ENCODE measurements around the gene VEGFA. TPM values are rescaled to one million over a fixed set of nuclear protein-coding genes. Genes with fewer than 3 reads are reported as not detected.

The VEGFA gene
- total RNA-seq, 2 experiments from 2014 or later: 27.8 to 29.0 TPM

GRCh38 chr6:43741829-43742228 lies 28.2 kb upstream of the VEGFA start:
- Mint-ChIP-seq H3K4me1 (no peaks in the 10 kb centered on the region), H3K36me3 (no peaks in the 10 kb centered on the region), H3K4me3 (no peak overlapping the region), H3K27me3 (peaks cover 10% of the 10 kb centered on the region), H3K9me3 (ENCODE audit: low read depth) (no peaks in the 10 kb centered on the region), H3K27ac (no peak overlapping the region)
- CTCF ChIA-PET: interaction anchor here (1.4 kb wide), 1 partner anchor 28 kb away, joined by 4 read pairs; the partner anchor contains the start of gene VEGFA
- ATAC-seq: no peak
- DNase-seq: no peak

GRCh38 chr6:43742285-43742684 lies 27.7 kb upstream of the VEGFA start:
- Mint-ChIP-seq H3K4me3 (no peak overlapping the region), H3K27ac (no peak overlapping the region), H3K27me3 (peaks cover 12% of the 10 kb centered on the region), H3K4me1 (no peaks in the 10 kb centered on the region), H3K36me3 (no peaks in the 10 kb centered on the region), H3K9me3 (ENCODE audit: low read depth) (no peaks in the 10 kb centered on the region)
- ATAC-seq: no peak
- CTCF ChIA-PET: interaction anchor here (1.4 kb wide), 1 partner anchor 28 kb away, joined by 4 read pairs; the partner anchor contains the start of gene VEGFA
- DNase-seq: no peak

GRCh38 chr6:43742931-43743632 lies 26.9 kb upstream of the VEGFA start:
- DNase-seq: no peak
- CTCF ChIA-PET: interaction anchor here (1.4 kb wide), 1 partner anchor 27 kb away, joined by 4 read pairs; the partner anchor contains the start of gene VEGFA
- Mint-ChIP-seq H3K27ac (no peak overlapping the region), H3K27me3 (peaks cover 19% of the 10 kb centered on the region), H3K4me1 (no peaks in the 10 kb centered on the region), H3K4me3 (no peak overlapping the region), H3K9me3 (ENCODE audit: low read depth) (no peaks in the 10 kb centered on the region), H3K36me3 (no peaks in the 10 kb centered on the region)
- no peak for ATAC-seq

GRCh38 chr6:43743682-43744381 lies 26.2 kb upstream of the VEGFA start:
- CTCF ChIA-PET: interaction anchor here (1.0 kb wide), 2 partner anchors 8 to 30 kb away, joined by 3 to 4 read pairs; no protein-coding TSS in a partner anchor
- no peak for ATAC-seq
- no peak overlapping the region for H3K27ac Mint-ChIP-seq
- no peaks in the 10 kb centered on the region for H3K4me1 Mint-ChIP-seq
- no peak overlapping the region for H3K4me3 Mint-ChIP-seq
- DNase-seq: no peak
- no peaks in the 10 kb centered on the region for H3K9me3 Mint-ChIP-seq (ENCODE audit: low read depth)
- H3K36me3 Mint-ChIP-seq: no peaks in the 10 kb centered on the region
- peaks cover 22% of the 10 kb centered on the region for H3K27me3 Mint-ChIP-seq

- H3K27me3 Mint-ChIP-seq: peaks cover 22% of the 10 kb centered on the region
- H3K4me1 Mint-ChIP-seq: no peaks in the 10 kb centered on the region
- no peak overlapping the region for H3K4me3 Mint-ChIP-seq
- H3K27ac Mint-ChIP-seq: no peak overlapping the region
- CTCF ChIA-PET: interaction anchor here (1.0 to 1.2 kb wide), 3 partner anchors 9 to 29 kb away, joined by 3 to 4 read pairs (median 4); partner anchors contain the start of gene VEGFA
- H3K36me3 Mint-ChIP-seq: no peaks in the 10 kb centered on the region
- DNase-seq (no peak), ATAC-seq (no peak)
- H3K9me3 Mint-ChIP-seq (ENCODE audit: low read depth): no peaks in the 10 kb centered on the region
These were observed 25.5 kb upstream of the VEGFA start for GRCh38 chr6:43744491-43744890.

GRCh38 chr6:43744931-43745727 lies 24.9 kb upstream of the VEGFA start:
- Mint-ChIP-seq H3K9me3 (ENCODE audit: low read depth) (no peaks in the 10 kb centered on the region), H3K4me3 (no peak overlapping the region), H3K4me1 (no peaks in the 10 kb centered on the region), H3K27ac (no peak overlapping the region), H3K27me3 (peaks cover 22% of the 10 kb centered on the region), H3K36me3 (no peaks in the 10 kb centered on the region)
- CTCF ChIA-PET: interaction anchor here (1.0 to 1.2 kb wide), 2 partner anchors 24 to 28 kb away, joined by 4 read pairs; partner anchors contain the start of gene VEGFA
- no peak for DNase-seq
- ATAC-seq: no peak

GRCh38 chr6:43746071-43746470 lies 23.9 kb upstream of the VEGFA start:
- Mint-ChIP-seq H3K4me1 (no peaks in the 10 kb centered on the region), H3K27me3 (peaks cover 22% of the 10 kb centered on the region), H3K4me3 (no peak overlapping the region), H3K36me3 (no peaks in the 10 kb centered on the region), H3K9me3 (ENCODE audit: low read depth) (no peaks in the 10 kb centered on the region), H3K27ac (no peak overlapping the region)
- ATAC-seq (no peak), DNase-seq (no peak)
- CTCF ChIA-PET: interaction anchor here (1.4 kb wide), 1 partner anchor 24 kb away, joined by 4 read pairs; the partner anchor contains the start of gene VEGFA

GRCh38 chr6:43746613-43747102 lies 23.4 kb upstream of the VEGFA start:
- Mint-ChIP-seq H3K27ac (no peak overlapping the region), H3K27me3 (peaks cover 22% of the 10 kb centered on the region), H3K9me3 (ENCODE audit: low read depth) (no peaks in the 10 kb centered on the region), H3K36me3 (no peaks in the 10 kb centered on the region), H3K4me1 (no peaks in the 10 kb centered on the region), H3K4me3 (no peak overlapping the region)
- DNase-seq: no peak
- ATAC-seq: no peak
- CTCF ChIA-PET: interaction anchor here (1.4 kb wide), 1 partner anchor 24 kb away, joined by 4 read pairs; the partner anchor contains the start of gene VEGFA

GRCh38 chr6:43747784-43748183 lies 22.2 kb upstream of the VEGFA start:
- Mint-ChIP-seq H3K4me3 (no peak overlapping the region), H3K36me3 (no peaks in the 10 kb centered on the region), H3K4me1 (no peaks in the 10 kb centered on the region), H3K27me3 (peaks cover 22% of the 10 kb centered on the region), H3K9me3 (ENCODE audit: low read depth) (no peaks in the 10 kb centered on the region), H3K27ac (no peak overlapping the region)
- CTCF ChIA-PET: interaction anchor here (0.6 to 1.9 kb wide), 3 partner anchors 22 to 325 kb away, joined by 3 to 6 read pairs (median 4); no protein-coding TSS in a partner anchor
- DNase-seq: no peak
- no peak for ATAC-seq

GRCh38 chr6:43748765-43749164 lies 21.2 kb upstream of the VEGFA start:
- CTCF ChIA-PET: interaction anchor here (1.5 to 1.9 kb wide), 3 partner anchors 21 to 313 kb away, joined by 3 to 6 read pairs (median 4); no protein-coding TSS in a partner anchor
- no peaks in the 10 kb centered on the region for H3K9me3 Mint-ChIP-seq (ENCODE audit: low read depth)
- no peak overlapping the region for H3K27ac Mint-ChIP-seq
- no peak overlapping the region for H3K4me3 Mint-ChIP-seq
- H3K27me3 Mint-ChIP-seq: peaks cover 22% of the 10 kb centered on the region
- ATAC-seq: no peak
- peak; percentile 25 for DNase-seq
- H3K36me3 Mint-ChIP-seq: no peaks in the 10 kb centered on the region
- no peaks in the 10 kb centered on the region for H3K4me1 Mint-ChIP-seq

GRCh38 chr6:43749461-43749860 lies 20.6 kb upstream of the VEGFA start:
- Mint-ChIP-seq H3K27me3 (peaks cover 22% of the 10 kb centered on the region), H3K36me3 (no peaks in the 10 kb centered on the region), H3K27ac (no peak overlapping the region), H3K4me3 (no peak overlapping the region), H3K4me1 (no peaks in the 10 kb centered on the region), H3K9me3 (ENCODE audit: low read depth) (no peaks in the 10 kb centered on the region)
- DNase-seq (peak; percentile 9), ATAC-seq (no peak)
- CTCF ChIA-PET: interaction anchor here (1.5 to 1.9 kb wide), 3 partner anchors 20 to 312 kb away, joined by 3 to 6 read pairs (median 4); no protein-coding TSS in a partner anchor

GRCh38 chr6:43750622-43751021 lies 19.4 kb upstream of the VEGFA start:
- Mint-ChIP-seq H3K27ac (no peak overlapping the region), H3K4me3 (no peak overlapping the region), H3K9me3 (ENCODE audit: low read depth) (no peaks in the 10 kb centered on the region), H3K36me3 (no peaks in the 10 kb centered on the region), H3K4me1 (peaks cover 1% of the 10 kb centered on the region), H3K27me3 (peaks cover 21% of the 10 kb centered on the region)
- CTCF ChIA-PET: no interaction called here
- DNase-seq (no peak), ATAC-seq (no peak)
